ENCODE results near the gene FGFBP1.

DNA sequence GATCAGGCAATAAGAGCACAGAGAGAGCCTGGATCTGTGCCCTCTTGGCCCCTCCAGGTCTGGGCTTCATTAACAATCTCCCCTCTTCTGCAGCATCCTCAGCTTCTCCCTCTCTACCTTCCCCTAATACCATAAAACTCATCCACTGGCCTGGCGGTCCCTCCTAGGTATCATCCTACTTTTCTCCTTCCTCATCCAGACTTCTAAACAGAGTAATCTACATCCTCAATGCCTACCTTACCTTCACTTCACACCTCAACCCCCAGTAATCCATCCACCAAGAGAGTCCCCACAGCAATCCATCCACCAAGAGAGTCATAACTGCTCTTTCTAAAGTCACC, 17.0 kb downstream of the FGFBP1 start:
- no peak for TF ChIP-seq EZH2 (IDR thresholded peaks at IDR 0.05; ENCODE audit: borderline replicate concordance, low read depth, low read length, severe bottlenecking)
- TF ChIP-seq, protein P1, sequence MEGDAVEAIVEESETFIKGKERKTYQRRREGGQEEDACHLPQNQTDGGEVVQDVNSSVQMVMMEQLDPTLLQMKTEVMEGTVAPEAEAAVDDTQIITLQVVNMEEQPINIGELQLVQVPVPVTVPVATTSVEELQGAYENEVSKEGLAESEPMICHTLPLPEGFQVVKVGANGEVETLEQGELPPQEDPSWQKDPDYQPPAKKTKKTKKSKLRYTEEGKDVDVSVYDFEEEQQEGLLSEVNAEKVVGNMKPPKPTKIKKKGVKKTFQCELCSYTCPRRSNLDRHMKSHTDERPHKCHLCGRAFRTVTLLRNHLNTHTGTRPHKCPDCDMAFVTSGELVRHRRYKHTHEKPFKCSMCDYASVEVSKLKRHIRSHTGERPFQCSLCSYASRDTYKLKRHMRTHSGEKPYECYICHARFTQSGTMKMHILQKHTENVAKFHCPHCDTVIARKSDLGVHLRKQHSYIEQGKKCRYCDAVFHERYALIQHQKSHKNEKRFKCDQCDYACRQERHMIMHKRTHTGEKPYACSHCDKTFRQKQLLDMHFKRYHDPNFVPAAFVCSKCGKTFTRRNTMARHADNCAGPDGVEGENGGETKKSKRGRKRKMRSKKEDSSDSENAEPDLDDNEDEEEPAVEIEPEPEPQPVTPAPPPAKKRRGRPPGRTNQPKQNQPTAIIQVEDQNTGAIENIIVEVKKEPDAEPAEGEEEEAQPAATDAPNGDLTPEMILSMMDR (IDR thresholded peaks at IDR 0.05; ENCODE audit: extremely low read depth in 1 of 2, insufficient read depth in 1 of 2, low read depth in 1 of 2, low read length in 2 of 2): no peak
- no peak for TF ChIP-seq FOS (IDR thresholded peaks at IDR 0.05; ENCODE audit: borderline replicate concordance, insufficient read depth, low read length)
- no peak for TF ChIP-seq GATA2 (IDR thresholded peaks at IDR 0.05; ENCODE audit: insufficient read depth, insufficient read length, low read depth, low read length)
- no peak for TF ChIP-seq POLR2A (IDR thresholded peaks at IDR 0.05; ENCODE audit: low read depth, low read length)
- TF ChIP-seq POLR2AphosphoS5 (IDR thresholded peaks at IDR 0.05; ENCODE audit: insufficient read depth, low read depth, low read length): no peak
- TF ChIP-seq, protein P2, sequence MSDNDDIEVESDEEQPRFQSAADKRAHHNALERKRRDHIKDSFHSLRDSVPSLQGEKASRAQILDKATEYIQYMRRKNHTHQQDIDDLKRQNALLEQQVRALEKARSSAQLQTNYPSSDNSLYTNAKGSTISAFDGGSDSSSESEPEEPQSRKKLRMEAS (IDR thresholded peaks at IDR 0.05; ENCODE audit: insufficient read depth, insufficient read length): no peak
- no peak for TF ChIP-seq MYC (IDR thresholded peaks at IDR 0.05; ENCODE audit: low read depth, low read length)
- TF ChIP-seq JUN (IDR thresholded peaks at IDR 0.05; ENCODE audit: borderline replicate concordance, insufficient read depth, insufficient read length, low read depth): no peak
